ENCODE data around the gene DIS3. TPM values are rescaled to one million over a fixed set of nuclear protein-coding genes. Genes with fewer than 3 reads are reported as not detected.

DIS3 gene, protein sequence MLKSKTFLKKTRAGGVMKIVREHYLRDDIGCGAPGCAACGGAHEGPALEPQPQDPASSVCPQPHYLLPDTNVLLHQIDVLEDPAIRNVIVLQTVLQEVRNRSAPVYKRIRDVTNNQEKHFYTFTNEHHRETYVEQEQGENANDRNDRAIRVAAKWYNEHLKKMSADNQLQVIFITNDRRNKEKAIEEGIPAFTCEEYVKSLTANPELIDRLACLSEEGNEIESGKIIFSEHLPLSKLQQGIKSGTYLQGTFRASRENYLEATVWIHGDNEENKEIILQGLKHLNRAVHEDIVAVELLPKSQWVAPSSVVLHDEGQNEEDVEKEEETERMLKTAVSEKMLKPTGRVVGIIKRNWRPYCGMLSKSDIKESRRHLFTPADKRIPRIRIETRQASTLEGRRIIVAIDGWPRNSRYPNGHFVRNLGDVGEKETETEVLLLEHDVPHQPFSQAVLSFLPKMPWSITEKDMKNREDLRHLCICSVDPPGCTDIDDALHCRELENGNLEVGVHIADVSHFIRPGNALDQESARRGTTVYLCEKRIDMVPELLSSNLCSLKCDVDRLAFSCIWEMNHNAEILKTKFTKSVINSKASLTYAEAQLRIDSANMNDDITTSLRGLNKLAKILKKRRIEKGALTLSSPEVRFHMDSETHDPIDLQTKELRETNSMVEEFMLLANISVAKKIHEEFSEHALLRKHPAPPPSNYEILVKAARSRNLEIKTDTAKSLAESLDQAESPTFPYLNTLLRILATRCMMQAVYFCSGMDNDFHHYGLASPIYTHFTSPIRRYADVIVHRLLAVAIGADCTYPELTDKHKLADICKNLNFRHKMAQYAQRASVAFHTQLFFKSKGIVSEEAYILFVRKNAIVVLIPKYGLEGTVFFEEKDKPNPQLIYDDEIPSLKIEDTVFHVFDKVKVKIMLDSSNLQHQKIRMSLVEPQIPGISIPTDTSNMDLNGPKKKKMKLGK
- total RNA-seq = 25.6 TPM
- long read RNA-seq, full-length matches to known transcripts = 18 of 29 reads
- long read RNA-seq, partial matches to known transcripts = 4 of 29 reads
- long read RNA-seq, other reads (novel, unspliced or antisense) = 7 of 29 reads

DNA sequence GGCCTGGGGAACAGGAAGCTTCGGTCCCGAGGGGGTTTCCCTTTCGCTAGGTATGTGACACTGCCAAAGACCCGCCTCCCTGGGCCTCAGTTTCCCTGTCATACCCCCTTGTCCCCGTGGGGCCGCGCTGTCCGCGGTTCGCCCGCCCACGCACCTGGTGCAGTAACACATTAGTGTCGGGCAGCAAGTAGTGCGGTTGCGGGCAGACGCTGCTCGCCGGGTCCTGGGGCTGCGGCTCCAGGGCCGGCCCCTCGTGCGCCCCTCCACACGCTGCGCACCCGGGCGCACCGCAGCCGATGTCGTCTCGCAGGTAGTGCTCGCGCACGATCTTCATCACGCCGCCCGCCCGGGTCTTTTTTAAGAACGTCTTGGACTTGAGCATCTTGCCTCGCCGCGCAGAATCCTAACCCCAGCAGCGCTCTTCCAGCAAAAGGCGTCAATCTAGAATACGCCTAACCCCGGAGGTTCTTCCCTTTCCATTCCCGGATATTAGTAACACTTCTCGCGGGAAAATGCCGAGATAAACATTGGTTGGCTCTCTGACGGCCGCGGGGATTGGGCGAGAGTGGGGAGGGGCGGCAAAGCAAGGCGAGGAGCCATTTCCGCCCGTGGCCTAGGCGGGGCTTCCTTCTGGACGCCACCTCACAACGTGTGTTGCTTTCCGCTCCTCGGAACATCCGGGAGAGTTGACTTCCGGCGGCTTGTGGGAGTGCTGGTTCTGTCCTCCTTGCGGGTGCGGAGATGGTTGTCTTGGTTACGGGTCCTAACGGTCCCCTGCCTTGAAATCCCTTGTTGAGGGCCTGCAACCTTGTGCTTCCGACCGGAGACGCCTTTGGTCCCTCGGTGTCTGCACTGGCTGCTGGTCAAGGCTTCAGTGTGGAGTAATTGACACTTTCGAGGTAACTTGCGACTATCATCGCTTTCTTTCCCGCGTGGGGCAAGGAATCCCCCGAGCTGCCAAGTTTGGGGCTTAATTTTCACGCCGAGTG lies at the start of gene DIS3, which contains the start of gene PIBF1:
Gene DIS3, minus strand, starts transcription at position 450 of the 989 bp plus-strand sequence. Its CDS starts 68 bp downstream, at position 382.
Gene PIBF1, plus strand, starts transcription at position 683 of the 989 bp plus-strand sequence. CDS start 1,337 bp downstream, outside the sequence.
- intact Hi-C loops (cut with DNase I) = no loop called here
- Histone ChIP-seq H3K27me3 (ENCODE audit: low read depth) (no peaks in the 10 kb centered on the region), H3K36me3 (peaks cover 28% of the 10 kb centered on the region), H3K27ac (peak within 1 kb of the TSS; percentile 91), H3K9me3 (no peaks in the 10 kb centered on the region), H3K4me1 (peaks cover 31% of the 10 kb centered on the region), H3K4me3 (peak within 1 kb of the TSS; percentile 94)
- TF ChIP-seq, protein P1, sequence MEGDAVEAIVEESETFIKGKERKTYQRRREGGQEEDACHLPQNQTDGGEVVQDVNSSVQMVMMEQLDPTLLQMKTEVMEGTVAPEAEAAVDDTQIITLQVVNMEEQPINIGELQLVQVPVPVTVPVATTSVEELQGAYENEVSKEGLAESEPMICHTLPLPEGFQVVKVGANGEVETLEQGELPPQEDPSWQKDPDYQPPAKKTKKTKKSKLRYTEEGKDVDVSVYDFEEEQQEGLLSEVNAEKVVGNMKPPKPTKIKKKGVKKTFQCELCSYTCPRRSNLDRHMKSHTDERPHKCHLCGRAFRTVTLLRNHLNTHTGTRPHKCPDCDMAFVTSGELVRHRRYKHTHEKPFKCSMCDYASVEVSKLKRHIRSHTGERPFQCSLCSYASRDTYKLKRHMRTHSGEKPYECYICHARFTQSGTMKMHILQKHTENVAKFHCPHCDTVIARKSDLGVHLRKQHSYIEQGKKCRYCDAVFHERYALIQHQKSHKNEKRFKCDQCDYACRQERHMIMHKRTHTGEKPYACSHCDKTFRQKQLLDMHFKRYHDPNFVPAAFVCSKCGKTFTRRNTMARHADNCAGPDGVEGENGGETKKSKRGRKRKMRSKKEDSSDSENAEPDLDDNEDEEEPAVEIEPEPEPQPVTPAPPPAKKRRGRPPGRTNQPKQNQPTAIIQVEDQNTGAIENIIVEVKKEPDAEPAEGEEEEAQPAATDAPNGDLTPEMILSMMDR (IDR thresholded peaks at IDR 0.05) = no peak
- DNase-seq (peak; percentile 99), ATAC-seq (peak; percentile 100)

DNA sequence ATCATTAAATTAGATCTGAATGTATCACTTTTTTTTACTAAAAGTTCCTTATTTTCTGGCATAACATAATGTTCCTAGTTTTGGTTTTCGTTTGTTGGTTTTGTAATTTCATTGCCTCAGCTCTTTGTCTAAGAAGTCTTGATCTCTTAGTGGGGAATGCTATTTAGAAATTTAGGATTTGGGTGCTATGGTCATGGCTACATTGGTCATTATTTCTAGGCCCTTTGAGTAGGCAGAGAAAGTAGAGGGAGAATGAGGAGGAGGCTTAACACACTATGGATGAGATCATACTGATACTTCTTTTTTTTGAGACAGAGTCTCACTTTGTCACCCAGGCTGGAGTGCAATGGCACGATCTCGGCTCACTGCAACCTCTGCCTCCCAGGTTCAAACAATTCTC lies 42.0 kb upstream of the DIS3 start:
- Histone ChIP-seq H3K9me3 (no peaks in the 10 kb centered on the region), H3K27me3 (ENCODE audit: low read depth) (no peaks in the 10 kb centered on the region), H3K4me1 (no peaks in the 10 kb centered on the region), H3K27ac (no peak overlapping the region), H3K4me3 (no peak overlapping the region), H3K36me3 (peaks cover 47% of the 10 kb centered on the region)
- TF ChIP-seq, protein P1 (IDR thresholded peaks at IDR 0.05) = no peak
- no peak for DNase-seq
- intact Hi-C loops (cut with DNase I) = no loop called here
- peak in 1 of 2 donors; percentile 32 for ATAC-seq

DNA sequence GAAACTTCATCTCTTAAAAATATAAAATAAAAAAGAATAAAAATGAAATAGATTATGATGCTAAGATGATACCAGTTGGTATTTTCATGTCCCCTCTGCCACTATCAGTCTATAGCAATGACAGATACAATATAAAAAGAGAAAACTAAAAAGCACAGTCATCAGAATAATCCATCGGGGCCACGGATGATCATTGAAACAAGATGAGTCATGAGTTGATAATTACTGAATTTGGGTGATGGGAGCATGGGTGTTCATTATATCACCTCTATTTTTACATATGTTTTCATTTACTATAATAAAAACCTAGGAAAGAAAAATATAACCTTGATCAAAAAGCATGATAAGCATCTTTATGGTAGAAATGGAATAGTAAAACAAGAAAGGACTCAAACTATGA lies 41.4 kb upstream of the DIS3 start:
- Histone ChIP-seq H3K9me3 (no peaks in the 10 kb centered on the region), H3K36me3 (peaks cover 40% of the 10 kb centered on the region)
- DNase-seq = no peak

DNA sequence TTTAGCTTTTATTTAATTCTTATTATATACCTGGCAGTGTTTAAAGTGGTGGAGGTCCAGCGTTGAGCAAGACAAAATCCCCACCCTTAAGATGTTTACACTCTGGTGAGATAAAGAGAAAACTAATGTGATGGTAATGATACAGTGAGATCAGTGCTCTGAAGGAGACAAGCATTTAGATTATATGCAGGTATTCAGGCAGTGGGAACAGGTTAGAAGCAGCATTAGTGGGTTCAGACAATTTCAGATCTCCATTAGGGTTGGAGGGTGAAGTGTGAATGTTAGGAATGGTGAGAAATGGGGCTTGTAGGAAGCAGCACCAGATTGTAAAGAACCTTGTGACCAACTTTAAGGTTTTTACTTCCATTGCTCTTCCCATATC lies 39.2 kb upstream of the DIS3 start:
- no peak overlapping the region for H3K27ac ChIP-seq
- no peaks in the 10 kb centered on the region for H3K9me3 ChIP-seq
- no peaks in the 10 kb centered on the region for H3K27me3 ChIP-seq (ENCODE audit: low read depth)
- ATAC-seq (no peak), DNase-seq (no peak)
- H3K36me3 ChIP-seq = peaks cover 26% of the 10 kb centered on the region
- H3K4me3 ChIP-seq = no peak overlapping the region
- H3K4me1 ChIP-seq = no peaks in the 10 kb centered on the region
- TF ChIP-seq, protein P1 (IDR thresholded peaks at IDR 0.05) = no peak
- intact Hi-C loops (cut with DNase I) = no loop called here

More for the DNA sequence above, 41.4 kb upstream of the DIS3 start:
- H3K4me3 ChIP-seq = no peak overlapping the region
- H3K4me1 ChIP-seq = no peaks in the 10 kb centered on the region
- TF ChIP-seq, protein P1 (IDR thresholded peaks at IDR 0.05) = no peak
- no peak overlapping the region for H3K27ac ChIP-seq
- no peak for ATAC-seq
- intact Hi-C loops (cut with DNase I) = no loop called here
- no peaks in the 10 kb centered on the region for H3K27me3 ChIP-seq (ENCODE audit: low read depth)
